Stimulated activated CD8-positive, alpha-beta memory T cell treated with anti-CD3 and anti-CD28 coated beads, Interleukin-12 subunit alpha, Interleukin-12 subunit beta, amount 100 ng/mL, for 24 hours (primary cell): Measurements from ENCODE around the gene BABAM2.

Source experiments
- DNase-seq: peaks from one replicate; pipeline ENCODE4 v3.0.0-alpha.2; 2020; ENCODE audit errors: extremely low read depth

The BABAM2 gene

GRCh38 chr2:28206762-28207161 lies 316.2 kb downstream of the BABAM2 start:
- no peak for DNase-seq

GRCh38 chr2:28209261-28209691 lies 318.7 kb downstream of the BABAM2 start:
- no peak for DNase-seq

GRCh38 chr2:28209864-28210263 lies 319.3 kb downstream of the BABAM2 start:
- DNase-seq: no peak

- no peak for DNase-seq
Observed at GRCh38 chr2:28210535-28210934, 320.0 kb downstream of the BABAM2 start.

- no peak for DNase-seq
Observed at GRCh38 chr2:28216331-28216730, 325.8 kb downstream of the BABAM2 start.

GRCh38 chr2:28217042-28217740 lies 326.7 kb downstream of the BABAM2 start:
- no peak for DNase-seq

GRCh38 chr2:28219138-28219537 lies 328.6 kb downstream of the BABAM2 start:
- DNase-seq: no peak

GRCh38 chr2:28219758-28220368 lies 329.3 kb downstream of the BABAM2 start:
- no peak for DNase-seq

GRCh38 chr2:28224648-28225472 lies 334.3 kb downstream of the BABAM2 start:
- DNase-seq: no peak

GRCh38 chr2:28225473-28226080 lies 335.0 kb downstream of the BABAM2 start:
- DNase-seq: no peak

- DNase-seq: no peak
Observed at GRCh38 chr2:28226558-28226957, 336.0 kb downstream of the BABAM2 start.

GRCh38 chr2:28227498-28227897 lies 337.0 kb downstream of the BABAM2 start:
- no peak for DNase-seq

GRCh38 chr2:28228434-28228995 lies 338.0 kb downstream of the BABAM2 start:
- DNase-seq: no peak

GRCh38 chr2:28231110-28231631 lies 340.6 kb downstream of the BABAM2 start:
- DNase-seq: no peak

- no peak for DNase-seq
Observed at GRCh38 chr2:28232295-28232694, 341.8 kb downstream of the BABAM2 start.

- no peak for DNase-seq
Observed at GRCh38 chr2:28233164-28233676, 342.7 kb downstream of the BABAM2 start.

GRCh38 chr2:28234807-28235206 lies 344.3 kb downstream of the BABAM2 start:
- no peak for DNase-seq

- no peak for DNase-seq
Observed at GRCh38 chr2:28239207-28239606, 348.7 kb downstream of the BABAM2 start.

- no peak for DNase-seq
Observed at GRCh38 chr2:28240937-28241336, 350.4 kb downstream of the BABAM2 start.

- DNase-seq: no peak
Observed at GRCh38 chr2:28247290-28247689, 356.8 kb downstream of the BABAM2 start.

GRCh38 chr2:28247734-28248133 lies 357.2 kb downstream of the BABAM2 start:
- DNase-seq: no peak
